SKM-1 (cell line): ENCODE results near the gene ENAH.

ENCODE experiments used
- DNase-seq: peaks from one replicate; lab custom pipeline; 2025; ENCODE audit not compliant: unreplicated experiment; lab: John Stamatoyannopoulos, UW

Gene ENAH

DNA sequence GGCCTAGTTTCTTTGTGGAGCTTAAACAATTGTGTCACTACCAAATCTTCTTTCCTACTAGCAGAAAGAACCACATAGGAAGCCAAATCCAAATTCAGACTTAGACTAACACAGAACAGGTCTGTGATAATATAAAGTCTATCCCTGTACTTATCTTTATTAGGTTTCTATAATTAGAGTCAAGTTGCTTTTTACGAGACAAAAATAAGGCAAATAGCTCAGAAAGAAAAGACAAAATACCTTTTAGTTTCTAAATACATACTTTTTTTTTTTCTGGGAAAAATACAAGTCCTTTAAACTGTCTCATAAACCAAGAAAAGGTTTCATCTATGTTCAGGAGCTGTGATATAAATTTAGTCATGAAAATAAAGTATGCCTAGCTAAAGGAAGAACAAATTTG lies 146.2 kb downstream of the ENAH start:
- DNase-seq: no peak

GRCh38 chr1:225504776-225505175 lies 148.1 kb downstream of the ENAH start:
- DNase-seq: no peak

DNA sequence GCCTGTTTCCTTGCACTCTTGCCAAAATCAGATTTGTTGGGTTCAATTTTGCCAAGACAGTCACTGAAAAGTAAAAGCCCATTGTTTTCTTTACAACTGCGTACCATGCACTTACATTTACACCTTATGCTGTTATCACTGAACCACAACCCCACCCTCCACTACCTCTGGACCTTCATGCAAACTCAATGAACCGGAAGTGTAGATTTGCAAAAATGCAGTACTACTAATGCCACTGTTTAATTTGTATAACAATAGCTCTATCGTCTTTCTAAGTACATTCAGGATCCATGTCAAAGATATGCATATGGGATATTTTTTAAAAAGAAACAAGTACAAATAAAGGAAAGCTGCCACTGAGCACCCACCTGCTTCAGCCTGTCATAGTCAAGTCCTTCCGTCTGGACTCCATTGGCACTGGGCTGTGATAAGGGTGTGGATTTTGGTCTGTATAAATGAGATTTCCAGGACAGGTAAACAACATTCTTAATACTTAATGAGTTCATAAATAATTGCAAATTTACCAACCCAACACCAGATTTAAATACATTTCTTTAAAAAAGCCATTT lies 152.2 kb downstream of the ENAH start:
- no peak for DNase-seq

DNA sequence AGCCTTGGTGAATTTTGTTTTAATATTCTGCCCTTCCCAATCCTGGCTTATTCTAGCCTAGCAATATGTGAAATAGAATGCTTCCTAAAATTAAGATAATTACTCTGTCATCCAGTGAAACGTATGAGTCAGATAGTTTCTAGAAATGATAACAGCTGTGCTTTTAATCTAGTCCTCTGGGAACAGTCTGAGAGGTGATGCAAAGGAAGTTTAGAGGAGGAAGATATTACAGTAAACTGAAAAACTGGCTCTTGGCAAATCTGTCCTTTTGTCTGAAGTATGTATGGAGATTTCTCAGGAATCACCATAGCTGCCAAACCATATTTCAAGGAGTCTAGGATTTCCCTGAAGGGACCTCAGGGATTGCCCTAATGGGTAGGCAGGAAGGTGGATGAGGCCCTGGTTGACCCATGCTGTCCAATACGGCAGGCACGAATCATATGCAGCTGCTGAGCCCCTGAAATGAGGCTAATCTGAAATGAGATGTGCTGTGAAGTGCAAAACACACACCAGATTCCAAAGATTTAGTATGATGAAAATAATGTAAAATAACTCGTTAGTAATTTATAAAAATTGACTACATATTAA lies 154.3 kb downstream of the ENAH start:
- DNase-seq: no peak

DNA sequence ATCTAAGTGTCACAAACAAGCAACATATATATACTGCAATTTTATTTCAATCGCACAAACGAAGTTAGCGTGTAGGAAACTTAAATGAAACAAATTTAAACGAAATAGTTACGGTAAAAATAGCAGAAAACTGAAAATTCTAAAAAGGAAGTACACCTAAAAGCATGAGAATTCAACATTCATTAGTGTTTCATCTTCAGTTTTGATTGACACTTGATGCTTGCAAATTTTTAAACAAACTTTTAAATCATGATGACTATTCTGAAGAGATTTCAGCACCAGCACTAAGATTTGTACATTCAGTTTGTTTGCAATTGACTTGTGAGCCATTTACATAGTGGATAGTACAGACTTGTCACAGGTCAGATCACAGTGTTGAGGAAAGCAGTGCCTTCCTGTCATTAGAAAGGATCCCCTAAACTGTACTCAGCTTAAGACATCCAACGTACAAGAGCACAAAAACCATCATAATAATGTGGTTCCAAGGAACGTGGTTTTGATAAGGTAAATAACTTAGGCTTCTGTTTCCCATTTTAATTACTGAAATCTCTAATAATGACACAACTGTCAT lies 158.0 kb downstream of the ENAH start:
- DNase-seq: no peak

GRCh38 chr1:225493591-225494246 lies 159.2 kb downstream of the ENAH start:
- no peak for DNase-seq

GRCh38 chr1:225488676-225489075 lies 164.2 kb downstream of the ENAH start:
- no peak for DNase-seq

DNA sequence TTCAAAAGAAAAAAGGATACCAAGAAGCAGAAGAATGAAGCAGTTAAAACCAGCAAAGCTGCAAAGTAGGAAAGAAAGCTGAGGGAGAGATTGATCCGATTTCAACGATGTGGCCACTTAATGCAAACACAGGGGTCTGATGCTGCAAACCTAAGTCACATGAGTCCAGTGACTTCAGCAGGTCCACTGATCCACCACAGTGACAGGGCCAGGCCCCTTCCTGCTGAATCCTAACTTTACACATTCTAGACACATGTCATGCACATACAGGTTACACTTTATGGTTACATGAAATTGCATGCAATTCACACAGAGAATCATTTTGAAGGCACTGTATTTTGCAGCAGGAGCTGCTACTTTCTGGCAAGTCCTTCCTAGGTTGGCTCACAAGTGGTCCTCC lies 166.1 kb downstream of the ENAH start:
- DNase-seq: no peak

GRCh38 chr1:225485991-225486530 lies 166.9 kb downstream of the ENAH start:
- no peak for DNase-seq

DNA sequence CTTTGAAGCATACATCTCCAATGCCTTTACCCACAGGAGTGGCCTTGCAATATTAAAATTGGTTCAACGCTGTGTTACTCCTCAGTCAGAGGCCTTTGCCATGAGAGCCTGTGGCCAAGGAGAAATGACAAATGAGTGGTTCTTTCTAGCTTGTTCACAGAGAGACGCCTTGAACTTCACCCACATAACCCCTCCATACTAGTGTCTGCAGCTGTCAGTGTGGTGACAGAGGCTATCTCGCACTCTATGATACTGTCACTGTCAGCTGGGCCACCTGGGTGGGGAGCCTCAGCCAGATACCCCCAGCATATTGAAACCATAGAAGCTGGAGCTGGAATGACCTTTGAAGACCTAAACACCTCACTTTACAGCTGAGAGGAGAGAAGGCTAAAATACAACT lies 167.7 kb downstream of the ENAH start:
- DNase-seq: no peak

GRCh38 chr1:225484657-225485214 lies 168.2 kb downstream of the ENAH start:
- DNase-seq: no peak

GRCh38 chr1:225483818-225484656 lies 168.9 kb downstream of the ENAH start:
- DNase-seq: no peak

- DNase-seq: no peak
Measured at GRCh38 chr1:225482421-225482950, 170.4 kb downstream of the ENAH start.

DNA sequence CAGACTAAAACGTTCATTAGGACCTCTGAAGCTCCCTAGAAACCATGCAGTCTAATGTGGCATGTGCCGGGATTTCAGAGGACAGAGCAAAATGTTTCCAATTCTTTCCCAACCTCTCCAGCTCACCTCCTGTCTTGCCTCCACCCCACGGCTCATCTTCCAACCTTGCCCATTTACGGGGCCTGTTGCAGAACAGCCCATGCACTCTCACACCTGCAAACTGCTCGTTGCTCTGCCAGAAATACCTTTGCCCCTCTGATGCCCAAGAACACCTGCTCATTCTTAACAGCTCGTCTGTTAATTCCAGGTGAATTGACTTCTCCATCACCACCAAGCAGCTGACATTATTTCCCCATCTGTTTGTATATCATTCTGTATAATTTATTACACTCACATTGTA lies 171.2 kb downstream of the ENAH start:
- DNase-seq: no peak

DNA sequence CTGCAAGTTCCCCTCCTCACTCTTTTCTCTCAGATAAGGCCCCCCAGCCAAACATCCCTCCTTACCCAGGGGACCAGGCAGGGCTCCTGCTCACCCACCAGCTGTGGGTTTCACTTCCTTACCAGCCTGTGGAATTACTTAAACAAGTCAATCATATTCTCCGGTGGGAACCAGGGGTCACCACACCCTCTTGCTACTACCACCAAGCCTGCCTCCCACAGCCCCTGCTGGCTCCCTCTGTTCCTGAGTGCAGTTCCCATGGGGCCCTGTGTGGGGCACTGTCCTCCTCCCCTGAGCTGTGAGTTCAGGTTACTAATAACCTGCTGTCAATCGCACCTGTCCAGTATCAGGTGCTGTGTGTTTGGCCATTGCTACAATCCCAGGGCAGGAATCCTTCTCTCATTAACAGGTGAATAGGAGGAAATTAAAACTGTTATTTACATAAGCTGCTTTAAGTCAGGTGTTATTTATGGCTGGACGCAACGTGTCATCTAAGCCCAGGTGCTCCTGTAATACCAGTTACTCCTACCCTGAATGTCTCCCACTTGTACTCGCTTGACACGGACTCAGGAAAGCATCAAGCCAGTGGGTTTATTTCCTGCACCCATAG lies 172.0 kb downstream of the ENAH start:
- DNase-seq: peak; percentile 40

GRCh38 chr1:225479996-225480720 lies 172.8 kb downstream of the ENAH start:
- no peak for DNase-seq

DNA sequence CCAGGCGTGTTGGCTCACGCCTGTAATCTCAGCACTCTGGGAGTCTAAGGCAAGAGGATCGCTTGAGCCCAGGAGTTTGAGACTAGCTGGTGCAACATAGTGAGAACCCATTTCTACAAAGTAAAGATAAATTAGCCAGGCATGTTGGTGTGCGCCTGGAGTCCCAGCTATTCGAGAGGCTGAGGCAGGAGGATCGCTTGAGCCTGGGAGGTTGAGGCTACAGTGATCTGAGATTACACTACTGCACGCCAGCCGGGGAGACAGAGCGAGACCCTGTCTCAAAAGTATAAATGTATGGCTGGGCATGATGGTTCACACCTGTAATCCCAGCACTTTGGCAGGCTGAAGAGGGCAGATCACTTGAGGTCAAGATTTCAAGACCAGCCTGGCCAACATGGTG lies 173.6 kb downstream of the ENAH start:
- no peak for DNase-seq

DNA sequence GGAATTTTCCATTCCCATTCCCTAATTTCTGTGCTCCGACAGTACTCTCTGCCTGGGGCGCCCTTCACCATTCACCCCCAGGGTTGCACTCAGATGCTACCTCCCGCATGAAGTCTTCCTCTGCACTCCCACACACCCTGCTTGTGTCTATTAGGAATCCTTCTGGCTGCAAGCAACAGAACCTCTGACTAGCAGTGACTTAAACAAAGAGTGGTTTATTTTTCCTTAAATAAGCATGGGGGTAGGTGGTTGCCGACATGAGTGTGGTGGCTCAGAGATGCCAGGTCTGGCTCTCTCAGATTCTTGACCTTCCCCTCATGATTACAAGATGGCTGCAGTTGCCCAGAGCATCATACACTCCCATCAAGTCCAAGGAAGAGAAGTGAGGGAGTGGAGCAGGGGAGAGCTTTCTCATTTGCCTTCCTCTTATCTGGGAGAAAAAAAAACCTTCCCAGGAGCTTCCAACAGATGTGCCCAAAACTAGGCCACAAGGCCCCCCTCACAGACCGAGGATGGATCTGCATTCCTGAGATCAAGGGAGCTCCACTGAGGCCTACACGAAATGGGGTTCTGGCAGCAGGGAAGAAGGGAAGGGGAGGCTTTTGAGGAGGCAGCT lies 175.5 kb downstream of the ENAH start:
- no peak for DNase-seq

GRCh38 chr1:225476538-225476988 lies 176.4 kb downstream of the ENAH start:
- DNase-seq: no peak
